8988T (cell line): ENCODE data around the gene MSH3.
"Not testable (repeated sequence)": the region's sequence is repeated elsewhere in the genome, so short reads cannot be mapped to it uniquely, and the experiment has no call there.

Source experiments
- DNase-seq: peaks from one replicate; pipeline ENCODE4 v3.0.0; 2011

Gene MSH3

DNA sequence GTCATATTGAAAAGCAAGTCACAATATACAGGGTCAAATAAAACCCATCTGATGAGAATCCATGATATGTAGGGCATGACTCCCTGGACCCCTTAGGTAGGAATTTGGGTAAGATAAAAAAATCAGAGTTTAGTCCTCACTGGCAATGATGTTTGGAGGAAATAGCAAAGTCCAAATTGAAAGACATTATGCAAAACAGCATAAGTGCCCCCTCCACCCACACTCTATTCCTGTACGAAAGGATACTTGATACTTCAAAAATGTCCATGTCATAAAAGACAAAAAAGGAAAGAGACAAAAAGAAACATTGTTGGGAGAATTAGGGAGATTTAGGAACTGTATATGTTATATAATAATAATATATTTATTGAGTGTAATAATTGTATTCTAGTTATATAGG is 209.7 kb downstream of the MSH3 start:
- no peak for DNase-seq

DNA sequence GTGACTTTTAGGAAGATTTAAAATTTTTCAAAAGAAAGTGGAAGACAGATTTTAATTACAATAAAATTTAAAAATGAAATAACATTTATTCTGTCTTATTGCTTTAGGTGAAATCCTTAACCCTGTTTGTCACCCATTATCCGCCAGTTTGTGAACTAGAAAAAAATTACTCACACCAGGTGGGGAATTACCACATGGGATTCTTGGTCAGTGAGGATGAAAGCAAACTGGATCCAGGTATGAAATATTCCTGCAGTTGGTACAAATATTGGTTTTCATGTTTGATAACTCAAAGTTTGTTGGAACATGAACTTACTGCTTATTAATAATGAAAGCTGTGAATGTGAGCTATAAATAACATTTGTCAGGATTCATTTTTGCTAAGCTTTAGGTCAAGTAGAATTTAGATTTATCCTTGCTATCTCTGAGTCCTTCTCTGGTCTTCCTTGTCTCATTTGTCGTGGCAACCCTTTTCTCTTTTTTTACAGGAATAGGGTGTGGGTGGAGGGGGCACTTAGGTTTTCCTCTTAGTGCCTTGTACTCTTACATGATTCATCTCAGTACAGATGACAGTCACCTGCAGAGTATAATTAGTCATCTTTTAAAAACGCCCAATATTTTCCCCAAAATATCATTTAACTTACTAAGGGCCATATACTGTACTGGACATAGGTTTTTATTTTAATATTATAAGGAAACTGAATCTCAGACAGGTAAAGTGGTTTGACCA is 210.4 kb downstream of the MSH3 start:
- no peak for DNase-seq

DNA sequence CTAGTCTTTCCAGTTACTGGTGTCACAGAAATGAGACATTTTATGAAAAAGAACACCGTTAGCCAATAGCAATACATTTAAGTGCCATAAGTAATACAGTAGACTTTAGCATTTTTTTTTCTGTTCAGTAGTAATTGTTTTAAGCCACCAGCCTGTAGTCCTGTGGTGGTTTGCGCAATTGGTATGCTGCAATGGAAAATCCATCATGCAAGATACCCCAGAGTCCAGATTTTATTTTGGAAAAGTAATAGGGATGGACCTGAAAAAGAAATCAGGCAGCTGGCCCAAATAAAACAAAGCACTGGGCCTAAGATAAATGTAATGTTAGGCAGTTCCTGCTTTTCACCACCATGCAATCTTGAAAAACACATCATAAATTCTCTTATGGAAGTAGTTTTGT is 211.1 kb downstream of the MSH3 start:
- DNase-seq = no peak

DNA sequence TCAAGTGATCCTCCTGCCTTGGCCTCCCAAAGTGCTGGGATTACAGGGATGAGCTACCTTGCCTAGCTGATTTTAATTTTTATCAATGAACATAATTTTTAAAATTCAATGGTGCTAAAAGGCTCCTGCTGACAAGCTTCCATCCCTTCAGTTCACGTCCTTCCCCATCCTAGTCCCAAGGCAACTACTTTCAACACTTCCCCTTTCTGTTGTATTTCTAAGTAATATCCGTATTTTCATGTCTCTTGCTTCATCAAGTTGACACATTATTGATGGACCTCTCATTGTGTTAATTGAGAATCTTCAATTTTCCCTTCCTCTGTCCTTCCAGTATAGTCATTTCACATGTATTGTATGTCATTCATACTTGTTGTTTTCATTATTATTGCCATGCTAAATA is 211.9 kb downstream of the MSH3 start:
- no peak for DNase-seq

DNA sequence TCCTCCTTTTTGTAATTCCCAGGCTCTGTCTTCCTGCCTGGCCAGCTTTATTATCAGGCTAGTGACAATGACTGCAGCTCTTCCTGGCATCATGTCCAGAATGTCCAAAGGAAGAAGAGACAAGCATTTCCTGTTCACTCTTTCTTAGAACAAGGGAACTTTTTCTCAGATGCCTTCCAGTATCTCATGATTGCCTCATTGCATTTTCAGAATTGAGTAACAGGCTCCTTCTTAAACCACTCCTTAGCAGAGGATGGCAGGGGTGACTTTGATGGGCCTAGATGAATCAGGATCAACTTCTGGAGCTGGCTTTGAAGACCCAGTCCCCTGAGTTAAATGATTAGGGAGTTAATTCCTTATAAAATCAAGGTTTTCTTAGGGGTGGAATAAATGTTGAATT is 212.8 kb downstream of the MSH3 start:
- DNase-seq = no peak

DNA sequence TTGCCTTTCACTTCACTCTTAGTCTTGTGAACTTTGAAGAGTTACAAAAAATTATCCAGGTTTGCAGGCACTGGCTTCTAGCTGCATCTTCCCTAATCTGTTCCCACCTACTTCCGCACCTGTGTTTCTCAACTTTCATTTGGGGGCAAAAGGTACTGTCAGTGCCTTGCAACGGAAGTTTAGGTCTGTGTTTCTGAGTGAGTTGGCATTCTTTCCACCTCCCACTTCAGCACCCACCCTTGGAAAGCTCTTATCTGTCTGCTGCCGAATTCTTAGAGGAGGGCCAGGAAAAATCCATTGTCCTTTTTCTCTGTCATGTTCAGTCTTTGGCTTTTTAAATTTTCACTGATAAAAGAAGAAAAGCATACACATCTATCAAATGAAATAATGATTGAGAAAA is 216.0 kb downstream of the MSH3 start:
- no peak for DNase-seq

- no peak for DNase-seq
These were observed 217.1 kb downstream of the MSH3 start for GRCh38 chr5:80871541-80871961.

DNA sequence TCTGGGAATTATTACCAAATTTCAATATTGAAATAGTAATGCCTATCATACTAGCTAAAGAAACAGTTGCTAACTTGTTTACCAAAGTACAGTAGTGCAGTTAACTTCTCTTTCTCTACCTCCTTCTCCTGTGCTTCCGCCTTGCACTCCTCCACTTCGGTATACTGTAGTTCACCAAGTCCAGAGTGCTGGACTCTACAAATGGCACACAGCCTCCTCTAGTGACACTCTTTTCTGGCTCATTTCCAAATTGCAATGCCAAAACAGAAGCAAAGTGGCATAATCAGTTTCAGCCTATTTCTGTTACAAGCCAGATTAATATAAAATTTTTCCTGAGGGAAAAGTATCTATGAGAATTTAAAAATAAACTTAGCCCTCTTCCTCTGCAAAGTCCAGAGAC is 219.7 kb downstream of the MSH3 start:
- no peak for DNase-seq

DNA sequence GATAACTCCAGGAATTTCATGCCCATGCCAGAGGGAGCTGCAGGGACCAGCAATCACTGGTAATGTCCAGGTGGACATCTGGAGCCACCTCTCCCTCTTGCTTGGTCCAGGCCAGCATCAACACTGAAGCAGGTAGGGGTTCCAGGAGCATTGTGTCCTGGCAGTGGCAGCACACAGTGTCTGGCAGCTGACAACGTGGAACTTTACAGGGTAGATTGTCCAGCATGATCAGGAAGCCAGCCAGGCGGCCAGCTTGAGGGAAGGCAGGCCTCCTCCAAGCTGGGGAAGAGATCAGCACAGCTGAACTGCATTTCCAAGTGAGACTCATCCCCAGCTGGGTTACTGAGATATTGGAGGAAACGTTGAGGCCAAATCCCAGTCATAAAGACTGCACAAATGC is 223.1 kb downstream of the MSH3 start:
- no peak for DNase-seq

- no peak for DNase-seq
These were observed 227.3 kb downstream of the MSH3 start for GRCh38 chr5:80881726-80882125.

- DNase-seq = not testable (repeated sequence)
These were observed 228.9 kb downstream of the MSH3 start for GRCh38 chr5:80883390-80883789.

DNA sequence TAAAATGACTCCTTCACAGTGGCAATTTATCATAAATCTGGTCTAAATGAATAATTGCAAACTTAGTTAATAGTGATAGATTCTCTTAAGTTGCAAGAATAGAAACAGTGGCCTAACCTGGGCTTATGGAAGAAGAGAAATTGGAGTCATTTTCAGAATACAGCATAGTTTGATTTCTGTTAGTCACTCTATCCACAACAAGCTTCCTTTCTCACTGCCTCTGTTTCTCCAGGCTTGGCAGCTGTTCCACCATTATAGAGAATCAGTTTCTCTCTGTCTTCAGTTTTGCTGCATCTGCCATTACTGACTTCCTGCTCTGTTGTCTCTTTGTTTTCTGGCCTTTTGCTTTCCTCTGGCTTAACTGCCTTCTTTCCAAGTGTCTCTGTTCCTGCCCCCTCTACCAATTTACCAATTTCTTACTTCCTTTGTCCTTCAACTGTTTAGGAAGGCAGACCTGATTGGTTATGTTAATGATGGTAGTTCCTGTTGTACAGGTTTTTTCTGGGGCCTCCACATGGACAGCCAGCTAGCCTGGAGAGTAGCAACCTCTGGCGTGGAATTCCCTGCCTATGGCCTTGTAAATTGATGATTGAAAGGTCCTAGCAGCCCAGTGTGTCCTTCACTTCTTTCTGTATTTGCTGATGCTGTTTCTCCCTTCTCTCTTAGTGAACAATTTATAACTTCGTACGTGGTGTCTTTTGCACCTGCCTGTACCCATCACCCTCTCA is 229.8 kb downstream of the MSH3 start:
- DNase-seq = no peak

DNA sequence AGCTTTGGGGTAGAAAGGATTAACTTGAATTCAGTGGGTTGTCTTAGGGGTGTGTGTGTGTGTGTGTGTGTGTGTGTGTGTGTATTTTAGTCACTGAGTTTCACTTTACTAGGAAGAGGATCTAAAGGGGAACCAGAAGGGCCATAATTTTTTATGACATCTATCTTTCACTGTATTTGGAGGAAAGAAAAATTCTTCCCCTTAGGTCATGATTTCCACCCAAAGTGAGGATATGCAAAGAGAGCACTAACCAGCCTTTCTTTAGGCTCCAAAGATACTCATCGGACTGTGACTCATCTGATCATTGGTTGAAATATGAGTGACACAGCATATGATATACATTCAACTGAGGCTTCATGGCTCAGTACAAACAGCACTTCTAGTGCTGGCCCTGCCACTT is 230.5 kb downstream of the MSH3 start:
- DNase-seq = no peak

DNA sequence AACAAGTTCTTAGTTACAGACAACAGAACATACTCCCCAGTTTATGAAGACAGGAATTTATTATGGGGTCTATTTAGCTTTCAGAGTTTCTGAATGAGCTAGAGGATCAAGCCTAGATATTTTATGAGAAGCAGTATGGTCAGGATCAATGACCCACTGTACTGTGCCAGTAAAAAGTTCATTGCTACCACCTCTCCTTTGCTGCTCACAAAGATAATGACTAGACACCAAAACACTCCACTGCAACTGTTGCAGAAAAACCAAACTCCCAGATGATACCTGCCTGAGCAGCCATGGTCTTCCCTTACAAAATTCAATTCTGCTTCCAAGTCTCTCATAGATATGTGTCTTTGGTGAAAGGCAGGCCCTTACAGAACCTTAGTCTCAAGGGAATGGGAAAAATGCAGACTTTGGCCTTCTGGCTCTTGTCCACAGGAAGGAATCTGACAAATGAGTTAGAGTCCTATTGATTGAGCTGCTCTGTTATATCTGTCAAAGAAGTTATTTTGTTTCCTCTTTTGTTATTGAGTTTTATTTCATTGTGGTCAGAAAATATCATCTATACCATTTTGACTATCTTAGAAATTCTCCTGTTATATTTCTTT is 231.0 kb downstream of the MSH3 start:
- DNase-seq = no peak

DNA sequence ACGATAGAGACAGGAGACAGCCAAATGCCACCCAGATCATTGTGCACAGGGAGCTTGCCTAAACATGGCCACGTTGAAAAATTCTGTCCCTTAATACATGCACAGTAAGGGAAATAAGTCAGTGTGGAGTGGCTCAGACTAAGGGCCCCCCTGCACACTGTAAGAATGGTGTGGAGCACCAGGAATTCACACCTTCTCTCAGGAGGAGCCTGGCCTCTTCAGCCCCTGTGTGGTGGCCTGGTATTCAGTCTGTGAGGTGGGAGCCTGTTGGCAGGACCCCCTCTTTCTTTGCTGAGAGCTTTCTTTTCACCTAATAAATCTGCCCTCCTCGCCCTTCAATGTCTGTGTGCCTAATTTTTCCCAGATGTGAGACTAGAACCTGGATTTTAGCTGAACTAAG is 239.6 kb downstream of the MSH3 start:
- DNase-seq = no peak

DNA sequence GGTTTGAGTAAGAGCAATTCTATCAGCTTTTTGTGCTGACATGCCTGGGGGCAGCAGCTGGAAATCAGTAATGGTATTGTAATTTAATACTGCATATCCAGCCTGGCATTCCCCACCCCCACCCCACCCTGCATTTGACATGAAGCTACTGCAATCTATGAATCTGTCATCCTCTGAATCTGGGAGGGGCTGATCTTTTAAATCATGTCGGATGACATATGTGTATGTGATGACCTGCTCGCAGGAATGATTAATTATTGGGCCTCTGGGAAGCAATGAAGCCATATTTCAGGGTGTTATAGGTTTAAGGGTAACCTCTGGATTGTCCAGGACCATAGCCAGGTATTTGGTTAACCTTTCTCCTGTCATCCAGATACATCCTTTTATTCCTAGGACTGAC is 241.1 kb downstream of the MSH3 start:
- no peak for DNase-seq

GRCh38 chr5:80902624-80903023 is 248.2 kb downstream of the MSH3 start:
- not testable (repeated sequence) for DNase-seq

DNA sequence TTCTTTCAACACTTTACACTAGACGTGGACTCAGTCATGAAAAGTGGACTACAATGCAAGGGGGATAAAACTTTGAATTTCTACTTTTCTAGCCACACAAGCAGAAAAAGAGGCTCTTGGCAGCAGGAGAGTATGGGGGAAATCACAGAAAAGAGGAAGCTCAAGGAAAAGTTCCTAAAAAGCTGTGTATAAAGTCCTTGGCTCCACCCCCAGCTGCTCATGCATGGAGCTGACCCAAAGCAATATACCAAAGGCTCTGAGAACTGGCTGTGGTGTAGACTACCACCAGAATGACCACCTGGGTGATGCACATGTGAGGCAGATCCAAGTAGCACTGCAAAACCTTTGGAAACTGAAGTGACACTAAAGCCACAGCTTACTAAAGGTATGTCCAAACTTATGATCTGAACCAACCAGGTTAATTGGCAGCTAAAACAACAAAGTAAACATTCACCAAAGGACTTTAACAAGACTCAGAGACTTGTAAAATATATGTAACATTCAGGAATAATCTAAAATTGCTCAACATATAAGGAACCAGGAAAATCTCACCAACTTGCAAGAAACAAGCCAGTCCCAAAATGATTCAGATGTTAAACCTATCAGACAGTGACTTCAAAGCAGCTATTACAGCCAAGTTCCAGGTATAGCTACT is 250.2 kb downstream of the MSH3 start:
- DNase-seq = no peak

GRCh38 chr5:80905405-80905804 is 251.0 kb downstream of the MSH3 start:
- DNase-seq = no peak

GRCh38 chr5:80912479-80912878 is 258.0 kb downstream of the MSH3 start:
- no peak for DNase-seq

DNA sequence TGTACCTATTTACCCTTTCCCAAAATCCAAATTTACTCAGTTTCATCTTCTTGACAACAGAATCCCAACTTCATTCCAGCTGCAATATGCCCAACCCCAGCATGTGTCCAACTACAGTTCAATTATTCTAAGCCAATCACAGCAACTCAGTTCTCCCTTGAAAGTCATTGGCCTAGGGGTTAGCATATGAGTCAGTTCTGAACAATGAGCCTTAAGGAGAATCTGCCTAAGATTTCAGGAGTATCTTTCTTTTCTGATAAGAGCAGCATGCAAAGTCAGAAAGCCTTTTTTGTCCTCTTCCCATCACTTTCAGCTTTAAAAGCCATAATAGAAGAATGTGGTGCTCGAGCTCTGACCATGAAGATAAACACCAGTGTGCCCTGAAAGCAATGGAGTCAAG is 261.3 kb downstream of the MSH3 start:
- no peak for DNase-seq

DNA sequence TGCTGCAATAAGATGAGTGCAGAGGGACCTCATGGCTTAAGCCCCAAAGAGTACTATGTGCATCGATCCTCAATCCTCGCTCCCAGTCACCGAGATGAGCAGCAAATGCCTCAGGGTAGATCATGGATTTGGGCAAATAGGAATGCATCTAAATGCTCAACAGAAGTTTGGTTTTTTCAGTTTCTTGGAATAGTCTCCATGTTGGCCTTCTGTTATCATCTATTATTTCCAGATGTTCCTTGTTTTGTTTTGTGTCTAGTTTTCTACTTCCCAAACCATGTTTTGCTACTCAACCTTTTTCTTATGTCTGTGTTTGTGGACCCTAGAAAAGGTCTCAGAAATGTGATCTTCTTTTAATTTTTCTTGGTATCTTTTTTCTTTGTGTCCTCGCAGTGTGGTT is 262.2 kb downstream of the MSH3 start:
- no peak for DNase-seq

- no peak for DNase-seq
These were observed 263.2 kb downstream of the MSH3 start for GRCh38 chr5:80917631-80918030.

GRCh38 chr5:80919678-80920196 is 265.3 kb downstream of the MSH3 start:
- no peak for DNase-seq
